Cardiac fibroblast (primary cell): ENCODE measurements around the gene UTP25.
"Not testable (repeated sequence)": the region's sequence is repeated elsewhere in the genome, so short reads cannot be mapped to it uniquely, and the experiment has no call there.

Experiments
- DNase-seq, 2 donors: peaks; one replicate each; pipeline versions ENCODE4 v3.0.0 to v3.0.0-alpha.2; 2010; ENCODE audit warnings: low read depth in 2 of 2
- H3K4me3 ChIP-seq, 2 donors: replicated peaks in 1 of 2; 1 replicate in 1 of 2; 2 replicates in 1 of 2; pipeline ENCODE4 v1.5.1; 2011; ENCODE audit warnings: low read depth in 2 of 2, low read length in 2 of 2, mild to moderate bottlenecking in 2 of 2, moderate library complexity in 1 of 2
- CTCF ChIP-seq: IDR thresholded peaks from one replicate; pipeline ENCODE4 v1.5.1; 2011; ENCODE audit warnings: low read depth, mild to moderate bottlenecking, low read length, inconsistent platforms

The UTP25 gene

GRCh38 chr1:209890641-209891330, 63.0 kb downstream of the UTP25 start:
- no peak overlapping the region for H3K4me3 ChIP-seq
- TF ChIP-seq CTCF = no peak
- DNase-seq = peak in 1 of 2 donors; percentile 69

DNA sequence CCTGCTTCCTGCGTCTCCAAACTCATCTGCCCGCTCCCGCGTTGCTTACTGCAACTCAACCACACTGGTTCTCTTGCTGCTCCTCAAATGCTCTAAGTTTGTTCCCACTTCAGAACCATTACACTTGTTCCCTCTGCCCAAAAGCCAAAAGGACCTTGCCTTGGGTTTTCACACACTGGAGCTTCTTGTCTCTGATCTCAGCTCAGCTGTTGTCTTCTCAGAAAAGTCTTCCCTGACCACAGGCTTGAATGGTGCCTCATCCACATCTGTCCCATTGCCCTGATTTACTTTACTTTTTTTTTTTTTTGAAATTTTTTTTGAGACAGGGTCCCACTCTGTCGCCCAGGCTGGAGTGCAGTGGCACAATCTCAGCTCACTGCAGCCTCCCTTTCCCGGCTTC, 66.0 kb downstream of the UTP25 start:
- no peak for DNase-seq
- H3K4me3 ChIP-seq = no peak overlapping the region
- TF ChIP-seq CTCF = no peak

DNA sequence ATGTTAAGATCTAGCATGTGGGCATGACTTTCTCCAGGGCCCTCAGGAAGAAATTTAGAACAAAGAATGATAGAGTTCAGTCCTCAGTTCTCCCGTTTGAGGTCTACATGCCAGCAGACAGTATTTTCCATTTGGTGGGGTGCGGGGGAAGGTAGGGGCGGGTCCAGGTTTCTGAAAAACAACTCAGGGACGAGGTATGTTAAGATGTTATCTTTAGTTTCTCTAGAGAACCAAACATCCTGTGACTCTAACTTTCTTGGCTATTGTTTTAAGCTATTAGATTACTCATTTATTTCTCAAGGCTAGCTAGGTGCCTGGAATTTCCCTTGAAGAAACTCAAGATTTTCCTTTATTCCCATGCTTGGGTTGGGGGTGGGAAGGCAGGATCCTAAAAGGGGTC, 67.9 kb downstream of the UTP25 start:
- no peak overlapping the region for H3K4me3 ChIP-seq
- peak; percentile 52 to 95 for DNase-seq
- TF ChIP-seq CTCF = no peak

DNA sequence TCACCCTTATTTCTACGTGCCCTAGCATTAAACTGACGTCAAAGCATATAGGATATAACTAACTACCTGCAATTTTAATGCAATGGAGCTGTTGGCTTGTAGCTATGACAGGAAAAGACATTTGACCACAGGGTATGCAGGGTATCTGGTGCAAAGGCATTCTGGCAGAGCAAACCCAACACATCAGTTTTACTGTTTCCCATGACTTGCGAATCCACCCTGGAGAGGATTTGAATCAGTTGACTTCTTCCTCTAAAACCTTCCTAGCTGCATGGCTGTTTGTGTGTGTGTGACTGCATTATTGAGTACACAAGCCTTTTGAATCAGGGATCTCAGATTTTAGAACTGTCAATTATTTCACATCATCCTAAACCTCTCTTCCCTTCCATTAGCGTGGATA, 68.6 kb downstream of the UTP25 start:
- peak in 1 of 2 donors; percentile 50 for DNase-seq
- TF ChIP-seq CTCF = no peak
- H3K4me3 ChIP-seq = no peak overlapping the region

- H3K4me3 ChIP-seq, DNase-seq: not testable (repeated sequence)
Measured at GRCh38 chr1:209898271-209898670, 70.5 kb downstream of the UTP25 start.

- H3K4me3 ChIP-seq, DNase-seq: not testable (repeated sequence)
Measured at GRCh38 chr1:209898851-209899250, 71.1 kb downstream of the UTP25 start.

- no peak for DNase-seq
- no peak overlapping the region for H3K4me3 ChIP-seq
- peak; percentile 27 for TF ChIP-seq CTCF
Measured at GRCh38 chr1:209899948-209900347, 72.2 kb downstream of the UTP25 start.

DNA sequence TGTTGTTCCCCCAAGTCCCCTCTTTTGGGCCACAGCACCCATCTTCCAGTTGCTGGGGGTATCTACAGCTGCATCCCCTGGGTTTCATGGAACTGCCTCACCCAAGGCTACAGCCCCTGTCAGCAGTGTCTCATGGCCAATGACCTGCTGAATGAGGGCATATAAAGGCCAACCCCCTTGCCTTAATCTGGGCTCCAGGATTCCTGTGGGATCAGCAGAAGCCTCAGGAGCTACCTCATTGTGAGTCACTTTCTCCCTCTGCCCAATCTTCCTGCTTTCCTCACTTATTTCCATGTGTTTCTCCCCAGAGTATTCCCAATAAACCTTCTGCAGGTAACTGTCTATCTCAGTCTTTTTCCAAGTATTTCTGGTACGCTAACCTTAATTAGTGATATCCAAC, 73.0 kb downstream of the UTP25 start:
- no peak overlapping the region for H3K4me3 ChIP-seq
- DNase-seq = peak in 1 of 2 donors; percentile 66
- TF ChIP-seq CTCF = no peak
